ENCODE data around the gene PGBD5. TPM values are rescaled to one million over a fixed set of nuclear protein-coding genes. Genes with fewer than 3 reads are reported as not detected.
"Not testable (repeated sequence)": the region's sequence is repeated elsewhere in the genome, so short reads cannot be mapped to it uniquely, and the experiment has no call there.

Gene PGBD5
- total and polyA plus RNA-seq, 9 of the 15 experiments (the other 6 are each of a cell fraction or from before 2014, with no cell fraction given) = under 0.01 to 0.40 (median 0.10) TPM; not detected in 3

GRCh38 chr1:230420372-230420771 lies 5.8 kb downstream of the PGBD5 start:
- DNase-seq (ENCODE audit: extremely low read depth in 1 of 4, low spot score in 3 of 4); H3K4me3 ChIP-seq; H3K36me3 ChIP-seq (ENCODE audit: control insufficient read depth, insufficient read depth, low read length); H4K20me1 ChIP-seq (replicated peaks; ENCODE audit: control insufficient read depth, insufficient read depth, low read length); FAIRE-seq; intact Hi-C loops (cut with micrococcal nuclease); H3K4me1 ChIP-seq (replicated peaks in 1 of 2; ENCODE audit: control insufficient read depth in 2 of 2, insufficient read depth in 2 of 2, low read length in 2 of 2); POLR2A ChIA-PET; H3K9ac ChIP-seq (ENCODE audit: insufficient read depth in 1 of 2, low read depth in 2 of 2, low read length in 2 of 2); BruUV-seq (replicated peaks); CTCF ChIA-PET (ENCODE audit: low intra/inter-chr PET ratio); H2AFZ ChIP-seq (ENCODE audit: low read depth, low read length); ATAC-seq; H3K79me2 ChIP-seq (ENCODE audit: control insufficient read depth, insufficient read depth, low read length); H3K9me3 ChIP-seq (replicated peaks; ENCODE audit: control insufficient read depth, insufficient read depth, low read depth, low read length); H3K4me2 ChIP-seq (ENCODE audit: insufficient read depth, low read length); in situ Hi-C loops (cut with MboI); H3K27ac ChIP-seq (ENCODE audit: extremely low read depth, low read depth, low read length); H3K9me1 ChIP-seq (ENCODE audit: control insufficient read depth, insufficient read depth, low read length): not testable (repeated sequence)
- peak; percentile 92 for TF ChIP-seq ZNF431 (CRISPR knock-in tag; IDR thresholded peaks at IDR 0.05)
- WGBS (ENCODE audit: insufficient coverage, low coverage, missing lambda C conversion rate) = 0% methylated on average over 2 of the region's 2 CpGs
- peaks cover 31 to 40% of the 10 kb centered on the region in 2 experiments for H3K27me3 ChIP-seq (ENCODE audit: control insufficient read depth in 2 of 2, insufficient read depth in 2 of 2, low read length in 2 of 2)

DNA sequence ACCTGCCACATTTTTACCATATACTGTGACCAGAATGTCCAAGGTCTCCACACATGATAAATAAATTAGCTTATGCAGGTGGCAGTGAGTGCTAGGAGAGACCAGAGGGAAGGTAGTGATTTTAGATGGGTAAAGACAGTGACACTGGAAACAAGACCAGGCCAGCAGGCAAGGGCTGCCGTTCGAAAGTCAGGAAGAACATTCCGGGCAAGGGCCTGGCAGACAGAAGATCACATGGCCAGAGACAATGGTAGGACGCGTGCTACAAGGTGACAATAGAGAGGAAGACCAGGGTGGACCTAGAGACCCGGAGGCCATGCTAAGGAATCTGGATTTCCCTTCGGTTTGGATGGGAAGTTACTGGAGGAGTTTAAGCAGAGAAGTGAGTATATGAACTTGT lies 9.7 kb downstream of the PGBD5 start:
- ChIA-PET CTCF (ENCODE audit: low intra/inter-chr PET ratio) (no interaction called here), POLR2A (no interaction called here)
- Histone ChIP-seq H3K4me3 (no peak overlapping the region), H4K20me1 (replicated peaks; ENCODE audit: control insufficient read depth, insufficient read depth, low read length) (0 out of 2 replicates have a peak, but pooled peaks cover 4% of the 10 kb centered on the region), H2AFZ (ENCODE audit: low read depth, low read length) (no peak overlapping the region), H3K27me3 (ENCODE audit: control insufficient read depth in 2 of 2, insufficient read depth in 2 of 2, low read length in 2 of 2) (peaks cover 8 to 23% of the 10 kb centered on the region in 2 experiments; a peak in 4 of 5 replicates), H3K36me3 (ENCODE audit: control insufficient read depth, insufficient read depth, low read length) (no peaks in the 10 kb centered on the region), H3K9me3 (replicated peaks; ENCODE audit: control insufficient read depth, insufficient read depth, low read depth, low read length) (no peaks in the 10 kb centered on the region), H3K4me1 (replicated peaks in 1 of 2; ENCODE audit: control insufficient read depth in 2 of 2, insufficient read depth in 2 of 2, low read length in 2 of 2) (no peaks in the 10 kb centered on the region), H3K9me1 (ENCODE audit: control insufficient read depth, insufficient read depth, low read length) (no peaks in the 10 kb centered on the region), H3K79me2 (ENCODE audit: control insufficient read depth, insufficient read depth, low read length) (no peaks in the 10 kb centered on the region), H3K27ac (ENCODE audit: extremely low read depth, low read depth, low read length) (no peak overlapping the region), H3K4me2 (ENCODE audit: insufficient read depth, low read length) (no peak overlapping the region), H3K9ac (ENCODE audit: insufficient read depth in 1 of 2, low read depth in 2 of 2, low read length in 2 of 2) (no peak overlapping the region)
- ATAC-seq (no peak), FAIRE-seq (no peak), DNase-seq (ENCODE audit: extremely low read depth in 1 of 4, low spot score in 3 of 4) (no peak)
- in situ Hi-C loops (cut with MboI) (no loop called here), intact Hi-C loops (cut with micrococcal nuclease) (no loop called here)
- WGBS (ENCODE audit: insufficient coverage, low coverage, missing lambda C conversion rate) = 0% methylated on average over 7 of the region's 7 CpGs
- no TSS peak for BruUV-seq (replicated peaks)
- TF ChIP-seq EZH2 (IDR thresholded peaks at IDR 0.05; ENCODE audit: borderline replicate concordance, low read depth, low read length) (no peak), ERF (CRISPR knock-in tag; IDR thresholded peaks at IDR 0.05) (no peak), COPS2 (conservative IDR thresholded peaks at IDR 0.05) (no peak), SRSF7 (optimal IDR thresholded peaks at IDR 0.05; ENCODE audit: low read depth, low read length) (no peak), ZNF23 (CRISPR knock-in tag; IDR thresholded peaks at IDR 0.05) (no peak), ILF3 (IDR thresholded peaks at IDR 0.05; ENCODE audit: borderline replicate concordance) (no peak), CBX1 (IDR thresholded peaks at IDR 0.05; ENCODE audit: low read depth) (no peak), MAFK (IDR thresholded peaks at IDR 0.05; ENCODE audit: low read length) (no peak), BRD4 (IDR thresholded peaks at IDR 0.05) (no peak), KLF13 (tag; IDR thresholded peaks at IDR 0.05; ENCODE audit: borderline replicate concordance, low read depth) (no peak), KDM5B (IDR thresholded peaks at IDR 0.05; ENCODE audit: insufficient replicate concordance, low read depth, low read length) (no peak), TGIF2 (CRISPR knock-in tag; IDR thresholded peaks at IDR 0.05) (no peak), FOS (IDR thresholded peaks at IDR 0.05; ENCODE audit: extremely low read depth, insufficient read length) (no peak)

Data from K562 (cell line).